Fibroblast of skin of left quadriceps (primary cell): ENCODE results near the gene KRTAP5-1.
"Not testable (repeated sequence)": the region's sequence is repeated elsewhere in the genome, so short reads cannot be mapped to it uniquely, and the experiment has no call there.

Experiments
- DNase-seq, 2 experiments: peaks; one replicate each; pipeline ENCODE4 v3.0.0-alpha.2; 2013; ENCODE audit warnings: low read depth in 2 of 2

Gene KRTAP5-1, protein sequence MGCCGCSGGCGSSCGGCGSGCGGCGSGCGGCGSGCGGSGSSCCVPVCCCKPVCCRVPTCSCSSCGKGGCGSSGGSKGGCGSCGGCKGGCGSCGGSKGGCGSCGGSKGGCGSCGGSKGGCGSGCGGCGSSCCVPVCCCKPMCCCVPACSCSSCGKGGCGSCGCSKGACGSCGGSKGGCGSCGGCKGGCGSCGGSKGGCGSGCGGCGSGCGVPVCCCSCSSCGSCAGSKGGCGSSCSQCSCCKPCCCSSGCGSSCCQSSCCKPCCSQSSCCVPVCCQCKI

DNA sequence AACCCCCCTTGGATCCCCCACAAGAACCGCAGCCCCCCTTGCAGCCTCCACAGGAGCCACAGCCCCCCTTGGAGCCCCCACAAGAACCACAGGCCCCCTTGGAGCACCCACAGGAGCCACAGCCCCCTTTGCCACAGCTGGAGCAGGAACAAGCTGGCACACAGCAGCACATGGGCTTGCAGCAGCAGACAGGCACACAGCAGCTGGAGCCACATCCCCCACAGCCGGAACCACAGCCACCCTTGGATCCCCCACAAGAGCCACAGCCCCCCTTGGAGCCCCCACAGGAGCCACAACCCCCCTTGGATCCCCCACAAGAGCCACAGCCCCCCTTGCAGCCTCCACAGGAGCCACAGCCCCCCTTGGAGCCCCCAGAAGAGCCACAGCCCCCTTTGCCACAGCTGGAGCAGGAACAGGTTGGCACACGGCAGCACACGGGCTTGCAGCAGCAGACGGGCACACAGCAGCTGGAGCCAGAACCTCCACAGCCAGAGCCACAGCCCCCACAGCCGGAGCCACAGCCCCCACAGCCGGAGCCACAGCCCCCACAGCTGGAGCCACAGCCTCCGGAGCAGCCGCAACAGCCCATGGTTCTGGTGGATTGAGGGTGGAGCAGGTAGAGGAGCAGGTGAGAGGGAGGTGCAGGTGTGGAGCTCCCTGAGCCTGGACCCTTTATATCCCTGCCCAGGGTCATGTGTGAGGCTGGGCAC is at the start of gene KRTAP5-1:
Gene KRTAP5-1 (minus strand): TSS at position 623 of the 710 bp plus-strand sequence. CDS start 34 bp downstream, at position 589.
- not testable (repeated sequence) for DNase-seq

GRCh38 chr11:1633864-1634263 is 48.8 kb upstream of the KRTAP5-1 start:
- no peak for DNase-seq

DNA sequence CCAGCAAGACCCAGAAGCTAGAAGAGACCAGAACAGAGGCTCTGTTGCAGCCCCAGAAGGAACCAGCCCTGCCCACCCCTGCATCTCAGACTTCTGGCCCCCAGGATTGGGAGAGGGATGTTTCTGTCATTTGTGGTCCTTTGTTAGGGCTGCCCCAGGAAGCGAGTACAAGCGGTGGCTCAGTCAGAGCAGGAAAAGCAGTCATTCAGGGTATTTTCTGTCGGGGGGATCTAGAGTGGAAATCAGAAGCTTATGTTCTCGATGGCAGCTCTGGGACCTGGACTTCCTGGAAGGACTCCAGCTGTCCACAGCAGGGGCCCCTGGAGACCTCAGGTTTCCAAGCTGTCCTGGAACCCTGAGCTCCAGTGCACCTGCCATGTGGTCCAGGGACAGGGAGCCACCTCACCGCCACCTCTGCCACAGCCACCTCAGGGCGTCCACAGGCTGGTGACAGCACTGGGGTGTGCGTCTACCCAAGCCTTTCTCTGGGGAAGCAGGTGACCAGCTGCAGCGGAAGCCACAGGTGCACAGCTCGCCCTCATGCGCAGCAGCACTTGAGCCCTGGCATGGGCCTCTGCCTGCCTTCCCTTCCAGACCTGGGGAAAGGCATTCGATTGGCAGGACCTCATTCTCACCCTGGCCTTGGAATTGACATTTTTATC is 47.1 kb upstream of the KRTAP5-1 start:
- DNase-seq = no peak

GRCh38 chr11:1631066-1631568 is 46.0 kb upstream of the KRTAP5-1 start:
- DNase-seq = no peak

DNA sequence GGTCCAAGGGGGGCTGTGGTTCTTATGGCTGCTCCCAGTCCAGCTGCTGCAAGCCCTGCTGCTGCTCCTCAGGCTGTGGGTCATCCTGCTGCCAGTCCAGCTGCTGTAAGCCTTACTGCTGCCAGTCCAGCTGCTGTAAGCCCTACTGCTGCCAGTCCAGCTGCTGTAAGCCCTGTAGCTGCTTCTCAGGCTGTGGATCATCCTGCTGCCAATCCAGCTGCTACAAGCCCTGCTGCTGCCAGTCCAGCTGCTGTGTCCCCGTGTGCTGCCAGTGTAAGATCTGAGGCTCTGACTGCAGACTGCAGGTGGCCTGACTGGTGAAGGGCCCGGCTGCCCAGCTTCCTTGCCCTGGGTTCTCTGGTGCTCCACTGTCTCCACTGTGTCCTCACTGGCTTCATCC is 45.2 kb upstream of the KRTAP5-1 start:
- no peak for DNase-seq

DNA sequence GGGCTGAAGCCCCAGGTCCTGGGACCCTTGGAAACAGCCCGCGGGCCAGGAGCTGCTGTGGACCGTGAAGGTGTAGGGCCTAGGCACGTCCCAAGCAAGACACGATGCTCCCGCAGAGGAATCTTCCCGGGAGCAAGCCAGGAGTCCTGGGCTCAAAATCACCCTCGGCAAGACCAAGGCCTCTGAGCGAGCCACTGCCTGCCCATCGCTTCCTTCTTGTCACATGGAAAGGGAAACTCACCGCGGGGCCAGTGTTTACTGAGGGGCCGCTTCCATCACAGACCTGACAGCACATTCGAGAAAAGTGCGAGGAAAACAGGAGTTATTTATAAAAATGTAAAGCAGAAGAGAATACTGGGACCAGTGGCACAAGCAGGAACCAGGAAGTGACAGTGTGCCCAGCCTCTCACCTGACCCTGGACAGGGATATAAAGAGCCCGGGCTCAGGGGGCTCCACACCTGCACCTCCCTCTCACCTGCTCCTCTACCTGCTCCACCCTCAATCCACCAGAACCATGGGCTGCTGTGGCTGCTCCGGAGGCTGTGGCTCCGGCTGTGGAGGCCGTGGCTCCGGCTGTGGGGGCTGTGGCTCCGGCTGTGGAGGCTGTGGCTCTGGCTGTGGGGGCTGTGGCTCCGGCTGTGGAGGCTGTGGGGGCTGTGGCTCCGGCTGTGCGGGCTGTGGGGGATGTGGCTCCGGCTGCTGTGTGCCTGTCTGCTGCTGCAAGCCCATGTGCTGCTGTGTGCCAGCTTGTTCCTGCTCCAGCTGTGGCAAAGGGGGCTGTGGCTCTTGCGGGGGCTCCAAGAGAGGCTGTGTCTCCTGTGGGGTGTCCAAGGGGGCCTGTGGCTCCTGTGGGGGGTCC is 44.5 kb upstream of the KRTAP5-1 start, which contains the start of gene KRTAP5-5:
Gene KRTAP5-5 (plus strand): TSS at position 450 of the 860 bp plus-strand sequence. CDS start 66 bp downstream, at position 516.
- no peak for DNase-seq

GRCh38 chr11:1628506-1629325 is 43.6 kb upstream of the KRTAP5-1 start:
- no peak for DNase-seq

DNA sequence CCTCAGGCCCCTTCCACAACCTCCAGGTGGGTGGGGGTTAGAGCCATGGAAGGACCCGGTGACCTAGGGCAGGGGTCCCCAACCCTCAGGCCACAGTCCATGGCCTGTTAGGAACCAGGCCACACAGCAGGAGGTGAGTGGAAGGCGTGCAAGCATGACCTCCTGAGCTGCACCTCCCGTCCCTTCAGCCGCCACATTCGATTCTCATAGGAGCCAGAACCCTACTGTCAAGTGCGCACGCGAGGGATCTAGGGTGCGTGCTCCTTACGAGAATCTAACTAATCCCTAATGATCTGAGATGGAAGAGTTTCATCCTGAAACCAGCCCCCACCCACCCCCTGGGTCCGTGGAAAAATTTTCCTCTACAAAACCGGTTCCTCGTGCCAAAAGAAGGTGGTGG is 40.5 kb upstream of the KRTAP5-1 start:
- no peak for DNase-seq

DNA sequence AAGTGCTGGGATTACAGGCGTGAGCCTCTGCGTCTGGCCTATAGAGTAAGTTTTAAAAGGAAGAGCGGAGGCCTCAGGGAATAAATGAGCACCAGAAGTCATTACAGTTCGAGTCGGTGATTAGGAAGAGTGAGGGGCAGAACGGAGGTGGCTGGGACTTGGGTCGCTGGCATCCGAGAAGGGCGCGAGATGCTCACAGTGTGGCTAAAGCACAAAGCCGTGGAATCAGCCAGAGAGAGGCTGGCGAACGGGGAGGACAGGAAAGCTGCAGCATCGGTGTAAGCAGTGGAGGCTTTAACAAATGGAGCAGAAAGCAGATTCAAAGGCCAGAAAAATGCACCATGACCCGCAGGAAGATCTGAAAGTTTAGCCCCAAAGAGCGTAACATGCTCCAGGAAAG is 39.5 kb upstream of the KRTAP5-1 start:
- no peak for DNase-seq

DNA sequence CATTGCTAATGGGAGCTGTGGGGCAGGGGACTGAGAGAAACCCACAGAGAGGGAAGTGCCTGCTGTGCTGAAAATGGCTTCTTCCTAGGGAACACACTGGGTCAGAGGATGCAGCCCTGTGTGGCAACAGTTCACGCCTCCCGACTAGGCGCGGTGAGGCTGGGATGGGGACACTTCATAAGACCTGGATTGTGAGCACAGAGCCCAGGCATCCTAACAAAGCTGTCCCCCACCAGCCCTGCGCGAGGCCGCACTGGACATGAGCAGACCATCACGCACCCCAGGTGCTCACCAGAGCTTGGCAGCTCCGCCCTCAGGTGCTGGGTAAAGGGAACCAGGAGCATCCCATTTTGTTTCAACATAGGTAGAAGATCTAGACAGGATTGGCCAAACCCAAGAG is 38.6 kb upstream of the KRTAP5-1 start:
- DNase-seq = no peak

GRCh38 chr11:1622086-1622485 is 37.0 kb upstream of the KRTAP5-1 start, which contains the start of gene KRTAP5-4:
Gene KRTAP5-4 (minus strand): TSS chr11:1622138. CDS start chr11:1622093, 45 bp downstream.
- no peak for DNase-seq

DNA sequence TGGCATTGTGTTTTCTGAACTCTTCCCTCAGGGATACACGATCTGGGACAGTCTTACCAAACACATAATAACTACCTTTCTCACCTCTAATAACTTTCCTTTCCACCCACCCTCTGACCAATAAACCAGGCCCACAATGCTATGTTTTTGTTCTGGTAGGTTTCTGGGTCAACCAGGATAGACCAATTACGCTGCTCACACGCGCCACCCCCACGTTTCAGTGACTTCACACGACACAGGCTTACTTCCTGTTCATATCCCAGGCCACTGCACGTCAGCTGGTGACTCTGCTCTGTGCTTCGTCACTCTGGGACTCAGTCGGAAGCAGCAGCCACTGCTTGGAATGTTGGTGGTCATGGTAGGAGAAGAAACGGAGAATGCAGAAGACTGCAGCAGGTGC is 34.4 kb upstream of the KRTAP5-1 start:
- DNase-seq = no peak

DNA sequence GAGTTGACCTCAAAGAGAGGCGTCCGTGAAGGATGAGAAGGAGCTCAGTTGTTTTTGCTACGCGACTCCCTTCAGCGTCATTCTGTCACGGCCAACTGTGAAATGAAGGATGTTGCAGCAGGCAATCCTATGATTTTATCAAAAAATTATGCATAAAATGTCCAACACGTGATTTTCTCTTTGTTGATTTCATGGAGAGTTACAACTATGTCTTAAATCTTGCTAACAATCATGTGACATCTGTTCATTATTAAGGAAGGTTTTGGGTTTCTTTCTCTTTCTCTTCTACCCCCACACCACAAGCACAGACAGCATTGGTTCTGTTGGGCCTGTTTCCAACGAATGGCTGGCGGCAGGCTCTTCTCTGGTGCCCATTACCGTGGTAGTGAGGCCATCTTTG is 33.1 kb upstream of the KRTAP5-1 start:
- peak in 1 of 2 experiments; percentile 4 for DNase-seq

GRCh38 chr11:1608363-1608762 is 23.3 kb upstream of the KRTAP5-1 start, which contains the start of gene KRTAP5-3:
Gene KRTAP5-3 (minus strand): TSS chr11:1608463. CDS start chr11:1608385, 78 bp downstream.
- DNase-seq = no peak

DNA sequence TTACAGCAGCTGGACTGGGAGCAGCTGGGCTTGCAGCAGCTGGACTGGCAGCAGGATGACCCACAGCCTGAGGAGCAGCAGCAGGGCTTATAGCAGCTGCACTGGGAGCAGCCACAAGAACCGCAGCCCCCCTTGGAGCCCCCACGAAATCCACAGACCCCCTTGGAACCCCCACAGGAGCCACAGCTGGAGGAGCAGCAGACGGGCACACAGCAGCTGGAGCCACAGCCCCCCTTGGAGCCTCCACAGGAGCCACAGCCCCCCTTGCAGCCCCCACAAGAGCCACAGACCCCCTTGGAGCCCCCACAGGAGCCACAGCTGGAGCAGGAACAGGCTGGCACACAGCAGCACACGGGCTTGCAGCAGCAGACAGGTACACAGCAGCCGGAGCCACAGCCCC is 22.8 kb upstream of the KRTAP5-1 start:
- not testable (repeated sequence) for DNase-seq

DNA sequence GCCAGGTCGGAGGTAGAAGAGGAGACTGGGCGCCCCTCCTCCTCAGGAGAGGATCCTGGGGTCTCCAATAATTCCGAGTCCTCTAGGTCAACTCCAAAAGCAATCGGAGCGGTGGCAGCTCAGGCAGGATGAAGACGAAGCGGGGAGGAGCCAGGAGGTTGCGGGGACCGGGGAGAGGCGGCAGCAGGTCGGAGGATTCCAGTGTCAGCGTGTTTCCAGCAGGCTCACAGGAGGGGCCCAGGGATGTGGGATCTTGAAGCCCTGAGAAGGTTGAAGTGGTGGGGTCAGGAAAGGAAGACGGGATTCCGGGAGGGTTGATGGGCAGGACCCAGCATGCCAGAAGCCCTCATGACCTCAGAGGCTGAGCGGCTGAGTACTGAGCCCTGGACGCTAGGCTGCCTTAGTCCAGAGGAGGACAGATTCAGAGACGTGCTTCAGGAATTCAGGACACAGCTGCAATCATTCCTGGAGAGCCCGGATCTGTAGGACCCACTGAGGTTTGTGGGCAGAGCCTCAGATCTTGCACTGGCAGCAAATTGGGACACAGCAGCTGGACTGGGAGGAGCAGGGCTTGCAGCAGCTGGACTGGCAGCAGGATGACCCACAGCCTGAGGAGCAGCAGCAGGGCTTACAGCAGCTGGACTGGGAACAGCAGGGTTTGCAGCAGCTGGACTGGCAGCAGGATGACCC is 22.2 kb upstream of the KRTAP5-1 start:
- not testable (repeated sequence) for DNase-seq

- DNase-seq = not testable (repeated sequence)
These were observed 20.8 kb upstream of the KRTAP5-1 start for GRCh38 chr11:1605923-1606322.

- DNase-seq = no peak
These were observed 19.6 kb upstream of the KRTAP5-1 start for GRCh38 chr11:1604711-1605110.

DNA sequence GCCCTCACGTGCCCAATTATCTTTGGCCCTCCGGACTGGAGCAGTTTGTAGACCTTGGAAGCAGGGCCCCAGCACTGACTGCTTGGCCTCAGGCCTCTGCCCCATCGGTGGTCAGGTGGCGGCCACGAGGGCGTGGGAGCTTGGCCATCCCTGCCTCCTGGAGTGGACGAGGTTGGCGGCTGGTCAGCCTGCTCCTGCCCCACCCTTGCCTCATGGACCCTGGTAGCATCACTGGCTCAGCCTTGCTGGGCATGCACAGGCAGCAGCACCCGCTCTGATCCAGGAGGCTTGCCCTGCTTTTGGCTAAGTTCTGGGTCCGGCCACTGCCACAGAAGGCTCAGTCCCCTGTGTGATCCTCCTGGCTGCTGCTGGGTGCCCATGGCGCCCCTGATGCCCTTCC is 19.1 kb upstream of the KRTAP5-1 start:
- no peak for DNase-seq

DNA sequence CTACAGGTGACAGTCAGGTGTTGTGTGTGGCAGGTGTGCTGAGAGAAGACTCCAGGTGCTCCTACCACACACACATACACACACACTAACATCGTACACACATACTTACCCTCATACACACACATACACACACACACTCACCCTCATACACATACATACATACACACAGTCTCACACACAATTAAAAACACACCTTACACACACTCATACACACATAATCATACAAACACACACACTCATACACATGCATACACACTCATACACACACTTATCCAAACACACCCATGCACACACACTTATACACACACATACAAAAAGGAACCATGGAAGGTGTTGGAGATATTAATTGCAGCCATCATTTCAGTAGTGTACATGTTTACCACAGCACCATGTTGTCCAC is 18.5 kb upstream of the KRTAP5-1 start:
- DNase-seq = no peak
